NCI-H460 (cell line): ENCODE data around the gene SPATA6L. TPM values are rescaled to one million over a fixed set of nuclear protein-coding genes. Genes with fewer than 3 reads are reported as not detected.

Source experiments
- DNase-seq: peaks from one replicate; pipeline ENCODE4 v3.0.0-alpha.2; 2016; ENCODE audit warnings: low read depth; ENCODE audit errors: extremely low read depth
- total RNA-seq: library from RNA; depleted of rRNA; stranded (reverse); fragments of >200 nt; shearing (Covaris generic); gene quantifications from 2 replicates; pipeline ENCODE4 v1.2.3, GENCODE V29; 2014; rRNA removed

SPATA6L gene
- total RNA-seq, 1 experiment from 2014 or later = not detected

- DNase-seq = no peak
Measured at GRCh38 chr9:4558371-4558998, 107.8 kb downstream of the SPATA6L start.

- DNase-seq = no peak
Measured at GRCh38 chr9:4555236-4555635, 111.0 kb downstream of the SPATA6L start.

GRCh38 chr9:4553951-4554381 is 112.3 kb downstream of the SPATA6L start:
- no peak for DNase-seq

- DNase-seq = no peak
Measured at GRCh38 chr9:4550777-4551484, 115.3 kb downstream of the SPATA6L start.

GRCh38 chr9:4549751-4550295 is 116.5 kb downstream of the SPATA6L start:
- no peak for DNase-seq

GRCh38 chr9:4548811-4549725 is 117.2 kb downstream of the SPATA6L start:
- no peak for DNase-seq

Other genes with a start within 250 kb of the SPATA6L start
- gene SLC1A1, start 176.0 kb downstream of the SPATA6L start, total RNA-seq = 0.10 TPM in 1 of 2 replicates, not detected in the other
- gene PLPP6, start 4.2 kb downstream of the SPATA6L start, total RNA-seq = 5.2 and 5.4 TPM in 2 replicates
- 10.7 and 12.0 TPM in 2 replicates for gene CDC37L1, start 13.1 kb upstream of the SPATA6L start, total RNA-seq
- 21.6 and 21.9 TPM in 2 replicates for gene AK3, start 74.7 kb upstream of the SPATA6L start, total RNA-seq
- gene RCL1, start 126.5 kb upstream of the SPATA6L start, total RNA-seq = 22.1 and 25.4 TPM in 2 replicates